Right atrium auricular region (tissue), 2 donors: Measurements from ENCODE around the gene ZNF598. TPM values are rescaled to one million over a fixed set of nuclear protein-coding genes. Genes with fewer than 3 reads are reported as not detected.

ENCODE experiments used
- DNase-seq: peaks from one replicate; pipeline ENCODE4 v3.0.0-alpha.2; 2019; ENCODE audit warnings: low spot score
- H3K27ac ChIP-seq, 2 donors: fragments of 200-600 bp; sonication (generic); 1 replicate in 1 of 2; 2 replicates in 1 of 2; pipeline ENCODE4 v1.5.1; 2016 to 2019
- H3K27me3 ChIP-seq, 2 donors: fragments of 200-600 bp; sonication (generic); one replicate each; pipeline versions ENCODE4 v1.5.1 to v1.6.0; 2017 to 2019
- H3K36me3 ChIP-seq: fragments of 200-600 bp; sonication (generic); one replicate; pipeline ENCODE4 v1.5.1; 2016
- H3K4me1 ChIP-seq, 2 donors: fragments of 200-600 bp; sonication (generic); one replicate each; pipeline versions ENCODE4 v1.5.1 to v1.6.0; 2017 to 2019
- H3K4me3 ChIP-seq, 2 donors: fragments of 200-600 bp; sonication (generic); 1 replicate in 1 of 2; 2 replicates in 1 of 2; pipeline ENCODE4 v1.5.1; 2017 to 2019; ENCODE audit warnings: mild to moderate bottlenecking in 1 of 2, moderate library complexity in 1 of 2
- H3K9me3 ChIP-seq, 2 donors: fragments of 200-600 bp; sonication (generic); one replicate each; pipeline ENCODE4 v1.5.1; 2019
- total RNA-seq, 2 donors: library from RNA; depleted of rRNA; stranded (reverse); fragments of >200 nt; gene quantifications; one replicate each; pipeline ENCODE4 v1.1.0, GENCODE V29; 2016
- TF ChIP-seq, protein P1 (sequence below), 2 donors: fragments of 200-600 bp; sonication (generic); IDR thresholded peaks; one replicate each; pipeline ENCODE4 v1.5.1; 2019; ENCODE audit warnings: antibody characterized with exemption in 2 of 2

The ZNF598 gene
- total RNA-seq, 2 donors from 2014 or later, result 11.4 to 19.9 TPM

DNA sequence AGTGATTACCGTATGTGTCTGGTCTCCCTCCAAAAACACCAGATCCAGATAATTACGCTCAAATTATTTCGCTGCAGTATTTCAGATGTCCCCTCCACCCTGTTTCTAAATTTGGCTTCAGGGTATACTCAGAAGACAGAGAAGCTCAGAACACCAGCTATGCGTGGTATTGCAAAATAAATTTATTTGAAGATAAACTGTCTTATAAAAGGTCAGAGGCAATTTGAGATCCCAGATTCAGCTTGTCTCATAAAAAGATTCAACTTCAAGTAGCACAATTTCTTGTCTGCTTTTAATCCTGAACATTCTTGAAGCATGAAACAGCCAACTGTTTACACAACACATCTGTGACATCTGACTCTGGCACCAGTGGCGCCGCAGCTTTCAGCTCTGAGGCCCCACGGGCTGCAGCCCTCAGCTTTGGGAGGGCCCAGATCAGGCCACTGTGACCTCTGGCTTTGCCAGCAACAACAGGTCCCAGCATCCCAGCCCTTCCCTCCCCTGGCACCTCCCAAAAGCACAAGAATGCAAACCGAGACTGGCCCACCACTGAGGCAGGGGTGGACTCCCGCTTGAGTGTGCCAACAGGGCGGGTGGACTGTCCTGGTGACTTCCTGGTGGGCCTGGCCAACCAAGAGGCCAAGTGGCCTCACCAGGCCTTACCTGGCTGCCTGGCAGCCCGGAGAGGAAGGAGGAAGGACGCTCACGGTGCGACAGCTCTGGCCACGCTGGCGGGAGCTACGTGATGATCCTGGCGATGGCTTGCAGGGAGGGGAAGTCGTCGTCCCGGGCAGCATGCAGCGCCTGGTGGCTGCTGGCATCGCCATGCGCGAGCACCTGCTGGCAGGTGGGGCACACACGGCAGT is 11.9 kb downstream of the ZNF598 start:
- Histone ChIP-seq H3K27ac (no peak overlapping the region), H3K36me3 (peaks cover 51% of the 10 kb centered on the region)

DNA sequence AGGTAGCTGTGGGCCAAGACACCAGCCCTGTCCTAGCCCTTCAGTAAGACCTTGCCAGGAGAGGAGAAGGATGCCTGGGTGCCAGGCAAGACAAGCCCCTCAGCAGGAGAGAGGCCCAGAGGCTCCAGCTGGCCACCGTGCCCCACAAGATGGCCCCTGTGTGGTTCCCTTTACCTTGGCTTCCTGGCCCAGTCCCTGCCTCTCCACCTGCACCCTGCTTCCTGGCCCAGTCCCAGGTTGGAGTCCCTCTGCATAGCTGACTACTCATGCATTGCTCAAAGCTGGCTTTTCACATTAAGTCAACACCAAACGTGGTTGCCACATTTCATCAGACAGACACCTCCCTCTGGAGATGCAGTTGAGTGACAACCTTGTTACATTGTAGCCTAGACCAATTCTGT is 15.9 kb downstream of the ZNF598 start:
- no peak for DNase-seq
- H3K4me1 ChIP-seq, result peaks cover 0 to 33% of the 10 kb centered on the region in 2 donors
- TF ChIP-seq, protein P1, sequence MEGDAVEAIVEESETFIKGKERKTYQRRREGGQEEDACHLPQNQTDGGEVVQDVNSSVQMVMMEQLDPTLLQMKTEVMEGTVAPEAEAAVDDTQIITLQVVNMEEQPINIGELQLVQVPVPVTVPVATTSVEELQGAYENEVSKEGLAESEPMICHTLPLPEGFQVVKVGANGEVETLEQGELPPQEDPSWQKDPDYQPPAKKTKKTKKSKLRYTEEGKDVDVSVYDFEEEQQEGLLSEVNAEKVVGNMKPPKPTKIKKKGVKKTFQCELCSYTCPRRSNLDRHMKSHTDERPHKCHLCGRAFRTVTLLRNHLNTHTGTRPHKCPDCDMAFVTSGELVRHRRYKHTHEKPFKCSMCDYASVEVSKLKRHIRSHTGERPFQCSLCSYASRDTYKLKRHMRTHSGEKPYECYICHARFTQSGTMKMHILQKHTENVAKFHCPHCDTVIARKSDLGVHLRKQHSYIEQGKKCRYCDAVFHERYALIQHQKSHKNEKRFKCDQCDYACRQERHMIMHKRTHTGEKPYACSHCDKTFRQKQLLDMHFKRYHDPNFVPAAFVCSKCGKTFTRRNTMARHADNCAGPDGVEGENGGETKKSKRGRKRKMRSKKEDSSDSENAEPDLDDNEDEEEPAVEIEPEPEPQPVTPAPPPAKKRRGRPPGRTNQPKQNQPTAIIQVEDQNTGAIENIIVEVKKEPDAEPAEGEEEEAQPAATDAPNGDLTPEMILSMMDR (IDR thresholded peaks at IDR 0.05), result no peak

More for the DNA sequence above, 11.9 kb downstream of the ZNF598 start:
- Histone ChIP-seq H3K4me1 (no peaks in the 10 kb centered on the region), H3K4me3 (no peak overlapping the region), H3K27me3 (no peaks in the 10 kb centered on the region), H3K9me3 (no peaks in the 10 kb centered on the region)
- DNase-seq, result no peak
- TF ChIP-seq, protein P1 (IDR thresholded peaks at IDR 0.05), result no peak

DNA sequence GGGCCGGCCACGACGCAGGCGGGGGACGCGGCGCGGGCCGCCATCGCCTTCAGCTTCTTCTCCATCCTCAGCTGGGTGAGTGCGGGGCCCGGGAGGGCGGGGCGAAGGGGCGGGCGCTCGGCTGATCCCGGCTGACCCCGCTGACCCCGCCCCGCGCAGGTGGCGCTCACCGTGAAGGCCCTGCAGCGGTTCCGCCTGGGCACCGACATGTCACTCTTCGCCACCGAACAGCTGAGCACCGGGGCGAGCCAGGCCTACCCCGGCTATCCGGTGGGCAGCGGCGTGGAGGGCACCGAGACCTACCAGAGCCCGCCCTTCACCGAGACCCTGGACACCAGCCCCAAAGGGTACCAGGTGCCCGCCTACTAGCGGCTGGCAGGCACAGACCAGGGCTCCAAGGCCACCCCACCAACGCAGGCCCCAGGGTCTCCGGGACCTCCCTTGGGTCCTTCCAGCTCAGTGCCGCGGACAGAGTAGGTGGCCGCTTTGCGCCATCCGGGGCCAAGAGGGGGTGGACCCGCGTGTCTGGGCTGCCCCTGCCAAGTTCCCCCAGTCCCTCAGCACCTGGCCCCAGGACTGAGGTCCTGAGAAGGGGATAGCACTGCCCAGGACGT is 16.8 kb downstream of the ZNF598 start:
- no peaks in the 10 kb centered on the region for H3K9me3 ChIP-seq
- H3K4me1 ChIP-seq, result peaks cover 0 to 33% of the 10 kb centered on the region in 2 donors
- TF ChIP-seq, protein P1 (IDR thresholded peaks at IDR 0.05), result no peak
- no peak for DNase-seq
- H3K4me3 ChIP-seq, result peak overlapping the region in 1 of 2 donors; percentile 55
- peaks cover 4% of the 10 kb centered on the region for H3K36me3 ChIP-seq
- H3K27me3 ChIP-seq, result peaks cover 16 to 26% of the 10 kb centered on the region in 2 donors
- no peak overlapping the region for H3K27ac ChIP-seq

More for the DNA sequence above, 15.9 kb downstream of the ZNF598 start:
- Histone ChIP-seq H3K27ac (no peak overlapping the region), H3K36me3 (peaks cover 13% of the 10 kb centered on the region), H3K9me3 (no peaks in the 10 kb centered on the region), H3K4me3 (no peak overlapping the region), H3K27me3 (peaks cover 16 to 24% of the 10 kb centered on the region in 2 donors)

DNA sequence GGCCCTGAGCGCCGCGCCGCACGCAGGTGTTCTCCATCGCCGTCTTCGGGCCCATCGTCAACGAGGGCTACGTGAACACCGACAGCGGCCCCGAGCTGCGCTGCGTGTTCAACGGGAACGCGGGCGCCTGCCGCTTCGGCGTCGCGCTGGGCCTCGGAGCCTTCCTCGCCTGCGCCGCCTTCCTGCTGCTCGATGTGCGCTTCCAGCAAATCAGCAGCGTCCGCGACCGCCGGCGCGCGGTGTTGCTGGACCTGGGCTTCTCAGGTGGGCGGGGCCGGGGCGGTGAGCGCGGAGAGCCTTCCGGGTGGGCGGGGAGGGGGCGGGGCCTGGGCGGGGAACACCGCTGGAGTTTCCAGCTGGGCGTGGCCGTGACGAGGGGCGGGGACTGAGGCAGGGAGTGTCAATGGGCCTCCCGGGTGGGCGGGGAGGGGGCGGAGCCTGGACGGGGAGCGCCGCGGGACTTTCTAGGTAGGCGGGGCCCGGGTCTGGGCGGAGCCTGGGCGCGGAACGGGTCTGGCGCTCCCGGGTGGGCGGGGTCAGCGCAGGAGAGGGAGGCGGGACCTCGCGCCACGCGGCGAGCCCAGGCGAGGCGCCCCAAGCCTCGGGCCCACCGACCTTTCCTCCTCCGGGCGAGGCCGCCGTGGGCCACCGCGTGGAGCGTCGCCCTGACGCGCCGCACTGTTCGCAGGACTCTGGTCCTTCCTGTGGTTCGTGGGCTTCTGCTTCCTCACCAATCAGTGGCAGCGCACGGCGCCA is 17.5 kb downstream of the ZNF598 start:
- TF ChIP-seq, protein P1 (IDR thresholded peaks at IDR 0.05), result no peak
- peaks cover 16 to 26% of the 10 kb centered on the region in 2 donors for H3K27me3 ChIP-seq
- DNase-seq, result peak; percentile 90
- peak overlapping the region; percentile 19 to 55 for H3K4me3 ChIP-seq
- H3K4me1 ChIP-seq, result peaks cover 0 to 33% of the 10 kb centered on the region in 2 donors
- peak overlapping the region in 1 of 2 donors; percentile 24 for H3K27ac ChIP-seq
- no peaks in the 10 kb centered on the region for H3K9me3 ChIP-seq
- peaks cover 2% of the 10 kb centered on the region for H3K36me3 ChIP-seq

DNA sequence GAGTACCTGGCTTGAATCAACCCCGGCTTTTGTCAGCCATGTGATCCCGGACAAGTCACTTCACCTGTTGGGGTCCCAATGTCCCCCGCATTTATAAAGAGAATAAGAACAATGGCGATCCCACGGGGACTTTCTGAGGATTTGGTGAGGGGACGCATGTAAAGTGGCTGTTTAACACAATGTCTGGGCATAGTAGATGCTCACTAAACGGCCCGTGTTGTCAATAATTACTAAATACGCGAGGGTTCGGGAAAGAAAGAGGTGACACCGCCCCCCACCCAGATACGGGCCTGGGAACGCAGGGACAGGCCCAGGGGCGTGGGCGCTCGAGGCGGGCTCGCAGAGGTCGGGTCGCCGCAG is 18.1 kb downstream of the ZNF598 start:
- Histone ChIP-seq H3K4me3 (peak overlapping the region; percentile 19 to 55), H3K9me3 (no peaks in the 10 kb centered on the region), H3K27me3 (peaks cover 16 to 26% of the 10 kb centered on the region in 2 donors), H3K36me3 (peaks cover under 1% of the 10 kb centered on the region), H3K4me1 (peaks cover 0 to 33% of the 10 kb centered on the region in 2 donors), H3K27ac (peak overlapping the region in 1 of 2 donors; percentile 24)
- TF ChIP-seq, protein P1 (IDR thresholded peaks at IDR 0.05), result no peak
- no peak for DNase-seq
